ENCODE data around the gene EFCAB8.

The EFCAB8 gene

GRCh38 chr20:32963176-32963575 is 104.5 kb downstream of the EFCAB8 start:
- Histone ChIP-seq H3K4me3 (ENCODE audit: low read length) (no peak overlapping the region), H3K36me3 (ENCODE audit: control insufficient read depth, low read length) (no peaks in the 10 kb centered on the region), H3K27ac (ENCODE audit: low read depth, low read length) (no peak overlapping the region), H3K79me2 (ENCODE audit: control insufficient read depth, low read length) (no peaks in the 10 kb centered on the region), H3K27me3 (ENCODE audit: control insufficient read depth, low read length) (no peaks in the 10 kb centered on the region), H3K9me2 (replicated peaks; ENCODE audit: control insufficient read depth, low read length) (no peaks in the 10 kb centered on the region), H3F3A (ENCODE audit: control insufficient read depth, insufficient read depth) (no peaks in the 10 kb centered on the region), H3K4me1 (ENCODE audit: control insufficient read depth, low read length) (no peaks in the 10 kb centered on the region), H3K4me2 (ENCODE audit: low read length) (no peak overlapping the region), H3K9me3 (ENCODE audit: control insufficient read depth, insufficient read depth, low read length) (no peaks in the 10 kb centered on the region), H4K20me1 (ENCODE audit: control insufficient read depth, insufficient read depth, low read depth, low read length) (no peaks in the 10 kb centered on the region)
- TF ChIP-seq CTCF (IDR thresholded peaks at IDR 0.05; ENCODE audit: low read depth, low read length, poor library complexity, severe bottlenecking) (no peak), EZH2phosphoT487 (IDR thresholded peaks at IDR 0.05; ENCODE audit: borderline replicate concordance, low read length) (no peak)

- no peaks in the 10 kb centered on the region for H3F3A ChIP-seq (ENCODE audit: control insufficient read depth, insufficient read depth)
- no peak for TF ChIP-seq CTCF (IDR thresholded peaks at IDR 0.05; ENCODE audit: low read depth, low read length, poor library complexity, severe bottlenecking)
- no peak for TF ChIP-seq EZH2phosphoT487 (IDR thresholded peaks at IDR 0.05; ENCODE audit: borderline replicate concordance, low read length)
- no peaks in the 10 kb centered on the region for H3K9me2 ChIP-seq (replicated peaks; ENCODE audit: control insufficient read depth, low read length)
- no peaks in the 10 kb centered on the region for H3K4me1 ChIP-seq (ENCODE audit: control insufficient read depth, low read length)
- H3K9me3 ChIP-seq (ENCODE audit: control insufficient read depth, insufficient read depth, low read length): no peaks in the 10 kb centered on the region
- H3K4me2 ChIP-seq (ENCODE audit: low read length): no peak overlapping the region
- H3K27ac ChIP-seq (ENCODE audit: low read depth, low read length): no peak overlapping the region
- no peak overlapping the region for H3K4me3 ChIP-seq (ENCODE audit: low read length)
- H3K27me3 ChIP-seq (ENCODE audit: control insufficient read depth, low read length): no peaks in the 10 kb centered on the region
- H3K36me3 ChIP-seq (ENCODE audit: control insufficient read depth, low read length): no peaks in the 10 kb centered on the region
- H3K79me2 ChIP-seq (ENCODE audit: control insufficient read depth, low read length): no peaks in the 10 kb centered on the region
- H4K20me1 ChIP-seq (ENCODE audit: control insufficient read depth, insufficient read depth, low read depth, low read length): no peaks in the 10 kb centered on the region
Observed at GRCh38 chr20:32964575-32964974, 105.9 kb downstream of the EFCAB8 start.

GRCh38 chr20:32965115-32965514 is 106.4 kb downstream of the EFCAB8 start:
- Histone ChIP-seq H3K36me3 (ENCODE audit: control insufficient read depth, low read length) (no peaks in the 10 kb centered on the region), H3F3A (ENCODE audit: control insufficient read depth, insufficient read depth) (no peaks in the 10 kb centered on the region), H3K4me3 (ENCODE audit: low read length) (no peak overlapping the region), H3K9me3 (ENCODE audit: control insufficient read depth, insufficient read depth, low read length) (no peaks in the 10 kb centered on the region), H3K9me2 (replicated peaks; ENCODE audit: control insufficient read depth, low read length) (no peaks in the 10 kb centered on the region), H3K4me1 (ENCODE audit: control insufficient read depth, low read length) (no peaks in the 10 kb centered on the region), H4K20me1 (ENCODE audit: control insufficient read depth, insufficient read depth, low read depth, low read length) (no peaks in the 10 kb centered on the region), H3K27me3 (ENCODE audit: control insufficient read depth, low read length) (no peaks in the 10 kb centered on the region), H3K79me2 (ENCODE audit: control insufficient read depth, low read length) (no peaks in the 10 kb centered on the region), H3K27ac (ENCODE audit: low read depth, low read length) (no peak overlapping the region), H3K4me2 (ENCODE audit: low read length) (no peak overlapping the region)
- TF ChIP-seq CTCF (IDR thresholded peaks at IDR 0.05; ENCODE audit: low read depth, low read length, poor library complexity, severe bottlenecking): no peak
- no peak for TF ChIP-seq EZH2phosphoT487 (IDR thresholded peaks at IDR 0.05; ENCODE audit: borderline replicate concordance, low read length)
